HepG2 (cell line): Measurements from ENCODE around the gene ABHD1. TPM values are rescaled to one million over a fixed set of nuclear protein-coding genes. Genes with fewer than 3 reads are reported as not detected.

Experiments used
- HNF1B ChIP-seq: sonication (generic); formaldehyde crosslinking; IDR thresholded peaks from 2 replicates; pipeline ENCODE4 v1.5.1; 2020; ENCODE audit warnings: mild to moderate bottlenecking, moderate library complexity, missing genetic modification reagents
- MEF2D ChIP-seq: sonication (generic); formaldehyde crosslinking; IDR thresholded peaks from 2 replicates; pipeline ENCODE4 v1.5.1; 2020; ENCODE audit warnings: mild to moderate bottlenecking, missing genetic modification reagents
- MTA1 ChIP-seq: sonication (generic); formaldehyde crosslinking; IDR thresholded peaks from 2 replicates; pipeline ENCODE4 v1.4.0; 2020; ENCODE audit warnings: missing genetic modification reagents, mild to moderate bottlenecking, borderline replicate concordance
- NONO ChIP-seq, 2 experiments: fragments of 450-650 bp in 1 of 2; sonication (generic) in 1 of 2; formaldehyde crosslinking in 1 of 2; IDR thresholded peaks in 1 of 2; conservative IDR thresholded peaks in 1 of 2; 2 replicates each; pipeline versions ENCODE4 v1.6.1 to v1.8.0; 2017 to 2022; ENCODE audit warnings: mild to moderate bottlenecking in 1 of 2, missing genetic modification reagents in 1 of 2, moderate library complexity in 1 of 2
- RNF219 ChIP-seq: sonication (generic); formaldehyde crosslinking; IDR thresholded peaks from 2 replicates; pipeline ENCODE4 v1.5.0; 2020; ENCODE audit warnings: mild to moderate bottlenecking, missing genetic modification reagents
- ZFP36L1 ChIP-seq: sonication (generic); formaldehyde crosslinking; IDR thresholded peaks from 2 replicates; pipeline ENCODE4 v1.8.0; 2022; ENCODE audit warnings: mild to moderate bottlenecking, missing genetic modification reagents, moderate library complexity
- ZNF552 ChIP-seq: sonication (generic); formaldehyde crosslinking; IDR thresholded peaks from 2 replicates; pipeline ENCODE4 v1.9.0; 2022; ENCODE audit warnings: missing genetic modification reagents, mild to moderate bottlenecking, borderline replicate concordance
- ZNF564 ChIP-seq: sonication (generic); formaldehyde crosslinking; IDR thresholded peaks from 2 replicates; pipeline ENCODE4 v1.8.1; 2023; ENCODE audit warnings: mild to moderate bottlenecking, missing genetic modification reagents
- ZNF609 ChIP-seq: sonication (generic); formaldehyde crosslinking; IDR thresholded peaks from 2 replicates; pipeline ENCODE4 v1.4.0; 2020; ENCODE audit warnings: mild to moderate bottlenecking, missing genetic modification reagents, borderline replicate concordance
- ZNF749 ChIP-seq: sonication (generic); formaldehyde crosslinking; IDR thresholded peaks from 2 replicates; pipeline ENCODE4 v1.8.0; 2022; ENCODE audit warnings: mild to moderate bottlenecking, missing genetic modification reagents, moderate library complexity, borderline replicate concordance
- ZSCAN25 ChIP-seq: sonication (generic); formaldehyde crosslinking; IDR thresholded peaks from 2 replicates; pipeline ENCODE4 v1.8.0; 2022; ENCODE audit warnings: mild to moderate bottlenecking, missing genetic modification reagents
- ZZZ3 ChIP-seq: sonication (generic); formaldehyde crosslinking; IDR thresholded peaks from 2 replicates; pipeline ENCODE4 v1.4.0; 2020; ENCODE audit warnings: missing genetic modification reagents, mild to moderate bottlenecking, borderline replicate concordance
- polyA plus RNA-seq, 8 experiments: library from polyadenylated mRNA; depleted of rRNA in 3 of 8; stranded (reverse) in 7 of 8; unstranded in 1 of 8; fragments of >200 nt; fragmentation: Illumina TruSeq in 4 of 8; extraction: Trizol in 4 of 8; gene quantifications; 2 replicates each; pipeline versions ENCODE4 v1.2.1 to v1.2.3, GENCODE V29; 2011 to 2016; ENCODE audit warnings: low read depth in 4 of 8, missing spikeins in 1 of 8, mixed read lengths in 1 of 8; ENCODE audit not compliant: insufficient read depth in 1 of 8
- total RNA-seq, 5 experiments: library from RNA; depleted of rRNA; stranded (reverse); fragments of >200 nt; fragmentation: Illumina TruSeq; extraction: Trizol; gene quantifications; 2 replicates each; pipeline ENCODE4 v1.2.3, GENCODE V29; 2016; ENCODE audit warnings: low read depth in 1 of 5
- TF ChIP-seq, protein P1 (sequence below): sonication (generic); formaldehyde crosslinking; IDR thresholded peaks from 2 replicates; pipeline ENCODE4 v1.8.0; 2022; ENCODE audit warnings: mild to moderate bottlenecking, missing genetic modification reagents
- TF ChIP-seq, protein P2 (sequence below): sonication (generic); formaldehyde crosslinking; IDR thresholded peaks from 2 replicates; pipeline ENCODE4 v1.5.0; 2020; ENCODE audit warnings: mild to moderate bottlenecking, missing genetic modification reagents, borderline replicate concordance

ABHD1 gene
- total and polyA plus RNA-seq, 2 of the 13 experiments (the other 11 are each of a cell fraction or from before 2014, with no cell fraction given) = 0.04 to 0.81 TPM

DNA sequence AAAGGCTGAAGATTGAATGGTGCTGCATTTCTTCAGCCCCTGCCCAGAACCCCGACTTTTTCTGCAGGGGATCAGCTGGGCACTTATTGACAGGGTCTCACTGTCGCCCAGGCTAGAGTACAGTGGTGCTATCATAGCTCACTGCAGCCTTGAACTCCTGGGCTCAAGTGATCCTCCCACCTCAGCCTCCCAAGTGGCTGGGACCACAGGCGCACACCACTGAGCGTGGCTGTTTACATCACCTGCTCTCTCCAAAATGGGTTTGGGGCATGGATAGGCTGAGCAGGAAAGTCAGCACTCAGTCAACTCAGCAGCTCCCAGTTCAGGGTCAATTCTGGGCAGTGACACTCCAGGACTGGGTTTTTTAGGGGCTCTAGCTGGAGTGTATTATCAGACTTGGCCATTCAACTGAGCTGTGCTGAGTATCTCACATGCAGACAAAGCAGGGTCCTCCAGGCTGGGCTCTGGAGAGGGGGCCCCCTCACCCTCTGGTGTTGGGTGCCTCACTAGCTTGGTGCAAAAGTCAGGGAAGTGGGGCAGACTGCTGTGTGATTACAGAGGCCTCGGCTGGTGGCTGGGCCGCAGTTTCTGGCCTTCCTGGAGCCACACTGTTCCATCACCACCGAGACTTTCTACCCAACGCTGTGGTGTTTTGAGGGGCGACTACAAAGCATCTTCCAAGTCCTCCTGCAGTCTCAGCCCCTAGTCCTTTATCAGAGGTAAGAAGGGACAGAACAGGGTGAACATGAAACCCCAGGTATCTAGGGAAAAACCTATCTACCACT is 4.5 kb downstream of the ABHD1 start (continued):
- TF ChIP-seq ZFP36L1 (CRISPR knock-in tag) (no peak), ZZZ3 (0 out of 2 replicates have a peak, but pooled peaks have one; percentile 35), ZNF564 (CRISPR knock-in tag) (no peak), ZNF609 (no peak), MTA1 (no peak), RNF219 (CRISPR knock-in tag) (no peak), NONO (IDR thresholded peaks at IDR 0.05) (no peak), NONO (CRISPR knock-in tag; conservative IDR thresholded peaks at IDR 0.05) (0 out of 2 replicates have a peak, but pooled peaks have one; percentile 1), ZSCAN25 (no peak), ZNF552 (CRISPR knock-in tag) (no peak), HNF1B (CRISPR knock-in tag) (peak; percentile 9; the same call in 1 of the 2 replicates), MEF2D (no peak), ZNF749 (CRISPR knock-in tag) (no peak)
- TF ChIP-seq, protein P1, sequence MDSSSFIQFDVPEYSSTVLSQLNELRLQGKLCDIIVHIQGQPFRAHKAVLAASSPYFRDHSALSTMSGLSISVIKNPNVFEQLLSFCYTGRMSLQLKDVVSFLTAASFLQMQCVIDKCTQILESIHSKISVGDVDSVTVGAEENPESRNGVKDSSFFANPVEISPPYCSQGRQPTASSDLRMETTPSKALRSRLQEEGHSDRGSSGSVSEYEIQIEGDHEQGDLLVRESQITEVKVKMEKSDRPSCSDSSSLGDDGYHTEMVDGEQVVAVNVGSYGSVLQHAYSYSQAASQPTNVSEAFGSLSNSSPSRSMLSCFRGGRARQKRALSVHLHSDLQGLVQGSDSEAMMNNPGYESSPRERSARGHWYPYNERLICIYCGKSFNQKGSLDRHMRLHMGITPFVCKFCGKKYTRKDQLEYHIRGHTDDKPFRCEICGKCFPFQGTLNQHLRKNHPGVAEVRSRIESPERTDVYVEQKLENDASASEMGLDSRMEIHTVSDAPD (CRISPR knock-in tag) = no peak
- TF ChIP-seq, protein P2, sequence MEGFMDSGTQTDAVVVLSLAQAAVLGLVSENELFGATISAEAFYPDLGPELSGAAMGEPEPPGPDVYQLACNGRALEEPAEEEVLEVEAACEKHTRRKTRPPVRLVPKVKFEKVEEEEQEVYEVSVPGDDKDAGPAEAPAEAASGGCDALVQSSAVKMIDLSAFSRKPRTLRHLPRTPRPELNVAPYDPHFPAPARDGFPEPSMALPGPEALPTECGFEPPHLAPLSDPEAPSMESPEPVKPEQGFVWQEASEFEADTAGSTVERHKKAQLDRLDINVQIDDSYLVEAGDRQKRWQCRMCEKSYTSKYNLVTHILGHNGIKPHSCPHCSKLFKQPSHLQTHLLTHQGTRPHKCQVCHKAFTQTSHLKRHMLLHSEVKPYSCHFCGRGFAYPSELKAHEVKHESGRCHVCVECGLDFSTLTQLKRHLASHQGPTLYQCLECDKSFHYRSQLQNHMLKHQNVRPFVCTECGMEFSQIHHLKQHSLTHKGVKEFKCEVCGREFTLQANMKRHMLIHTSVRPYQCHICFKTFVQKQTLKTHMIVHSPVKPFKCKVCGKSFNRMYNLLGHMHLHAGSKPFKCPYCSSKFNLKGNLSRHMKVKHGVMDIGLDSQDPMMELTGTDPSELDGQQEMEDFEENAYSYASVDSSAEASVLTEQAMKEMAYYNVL (CRISPR knock-in tag) = no peak
